OCI-LY7 (cell line): ENCODE results near the gene TLE4. TPM values are rescaled to one million over a fixed set of nuclear protein-coding genes. Genes with fewer than 3 reads are reported as not detected.

ENCODE experiments used
- BruUV-seq: library from RNA; stranded (reverse); fragments of 400-500 nt; replicated peaks from 2 replicates; lab custom pipeline; 2021; lab: Mats Ljungman, UMichigan
- CTCF ChIA-PET: fragments of 300-600 bp; sonication (Branson Sonifier 250); formaldehyde crosslinking; loops from one replicate; lab custom pipeline; 2022; ENCODE audit warnings: antibody characterized with exemption; ENCODE audit not compliant: unreplicated experiment; lab: Charles Lee
- POLR2A ChIA-PET: fragments of 300-600 bp; sonication (Branson Sonifier 250); formaldehyde crosslinking; loops from one replicate; lab custom pipeline; 2022; ENCODE audit warnings: antibody characterized with exemption; lab: Charles Lee
- DNase-seq: peaks from one replicate; pipeline ENCODE4 v3.0.0-alpha.2; 2015; ENCODE audit warnings: low spot score
- H2AFZ ChIP-seq: fragments of 200-600 bp; sonication (generic), shearing (Covaris generic); 2 replicates; pipeline ENCODE4 v1.6.1; 2014; ENCODE audit warnings: mild to moderate bottlenecking, antibody characterized with exemption, low read length, moderate library complexity
- H3K27ac ChIP-seq: fragments of 200-600 bp; sonication (generic); 2 replicates; pipeline ENCODE4 v1.5.1; 2014; ENCODE audit warnings: mixed run types, low read depth, mild to moderate bottlenecking, moderate library complexity, low read length, inconsistent platforms; ENCODE audit not compliant: poor library complexity, severe bottlenecking
- H3K36me3 ChIP-seq: fragments of 200-600 bp; sonication (generic); 2 replicates; pipeline ENCODE4 v1.6.1; 2014; ENCODE audit warnings: mild to moderate bottlenecking, antibody characterized with exemption, low read length, moderate library complexity, mixed read lengths; ENCODE audit not compliant: insufficient read depth
- H3K4me1 ChIP-seq: fragments of 200-600 bp; sonication (generic); 2 replicates; pipeline ENCODE4 v1.5.1; 2014; ENCODE audit warnings: mild to moderate bottlenecking, low read length; ENCODE audit not compliant: insufficient read depth, poor library complexity, severe bottlenecking
- H3K4me2 ChIP-seq: fragments of 200-600 bp; sonication (generic); 2 replicates; pipeline ENCODE4 v1.6.1; 2014; ENCODE audit warnings: mild to moderate bottlenecking, low read length
- H3K4me3 ChIP-seq: fragments of 200-600 bp; sonication (generic); 2 replicates; pipeline ENCODE4 v1.5.1; 2014; ENCODE audit warnings: mild to moderate bottlenecking, low read depth, low read length; ENCODE audit not compliant: poor library complexity, severe bottlenecking
- H3K79me2 ChIP-seq: fragments of 200-600 bp; sonication (generic); 2 replicates; pipeline ENCODE4 v1.6.1; 2016; ENCODE audit warnings: low read depth, mild to moderate bottlenecking, low read length, moderate library complexity, mixed read lengths; ENCODE audit not compliant: insufficient read depth
- H3K9me2 ChIP-seq: fragments of 200-600 bp; sonication (generic); 2 replicates; pipeline ENCODE4 v1.6.1; 2016; ENCODE audit warnings: mild to moderate bottlenecking, low read length, mixed read lengths; ENCODE audit not compliant: insufficient read depth
- H3K9me3 ChIP-seq: fragments of 200-600 bp; sonication (generic); 2 replicates; pipeline ENCODE4 v1.6.1; 2014; ENCODE audit warnings: mild to moderate bottlenecking, mixed run types, low read length, mixed read lengths
- H4K20me1 ChIP-seq: fragments of 200-600 bp; sonication (generic); 2 replicates; pipeline ENCODE4 v1.6.1; 2014; ENCODE audit warnings: mild to moderate bottlenecking, antibody characterized with exemption, low read length, moderate library complexity, mixed read lengths; ENCODE audit not compliant: insufficient read depth
- EZH2phosphoT487 ChIP-seq: fragments of 200-600 bp; sonication (generic); IDR thresholded peaks from 2 replicates; pipeline ENCODE4 v1.6.1; 2018; ENCODE audit warnings: low read depth, borderline replicate concordance, mild to moderate bottlenecking, mixed run types, antibody characterized with exemption, low read length, moderate library complexity, mixed read lengths
- intact Hi-C: fragments of 100-400 bp; cut with micrococcal nuclease; formaldehyde crosslinking; loops from one replicate; pipeline ENCODE4 v1.10.0; 2022; ENCODE audit not compliant: unreplicated experiment
- total RNA-seq, 2 experiments: library from RNA; depleted of rRNA in 1 of 2; stranded (reverse); fragments of >200 nt in 1 of 2; shearing (Covaris generic) in 1 of 2; gene quantifications; 2 replicates each; pipeline ENCODE4 v1.2.3, GENCODE V29; 2014 to 2022
- TF ChIP-seq, protein P1 (sequence below): fragments of 200-600 bp; sonication (generic); conservative IDR thresholded peaks from 2 replicates; pipeline ENCODE4 v1.5.1; 2014; ENCODE audit warnings: mild to moderate bottlenecking, antibody characterized with exemption, low read length, moderate library complexity, mixed read lengths

TLE4 gene
- total RNA-seq, 2 experiments from 2014 or later = 36.7 to 41.7 TPM

DNA sequence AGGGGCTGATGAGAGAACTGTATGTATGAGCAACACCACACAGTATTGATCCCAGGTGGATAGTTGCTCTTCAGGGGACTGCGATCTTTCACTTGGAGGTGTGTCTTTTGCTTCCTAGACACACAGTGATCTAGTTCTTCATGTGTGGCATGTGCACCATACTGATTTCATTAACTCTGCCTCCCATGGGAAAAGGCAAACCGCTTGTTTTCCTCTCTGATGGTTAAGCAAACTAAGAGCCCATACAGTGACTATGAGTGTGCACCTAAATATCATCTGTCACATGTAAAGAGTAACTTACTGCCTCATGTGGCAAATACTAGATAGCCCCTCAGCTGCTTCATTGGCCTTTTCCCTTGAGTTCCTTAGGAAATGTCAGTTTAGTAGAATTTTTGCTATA lies 147.3 kb downstream of the TLE4 start:
- no peaks in the 10 kb centered on the region for H3K9me3 ChIP-seq

DNA sequence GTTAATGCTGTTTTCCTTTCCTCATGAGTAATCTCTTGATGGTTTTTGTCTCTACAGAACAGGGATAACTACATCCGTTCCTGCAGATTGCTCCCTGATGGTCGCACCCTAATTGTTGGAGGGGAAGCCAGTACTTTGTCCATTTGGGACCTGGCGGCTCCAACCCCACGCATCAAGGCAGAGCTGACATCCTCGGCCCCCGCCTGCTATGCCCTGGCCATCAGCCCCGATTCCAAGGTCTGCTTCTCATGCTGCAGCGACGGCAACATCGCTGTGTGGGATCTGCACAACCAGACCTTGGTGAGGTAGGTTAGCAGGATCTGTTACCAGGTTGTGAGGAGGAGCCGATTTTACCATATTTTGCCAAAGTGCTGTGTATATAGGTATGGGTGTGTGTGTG lies 148.2 kb downstream of the TLE4 start:
- Histone ChIP-seq H2AFZ (no peak overlapping the region), H3K9me2 (no peaks in the 10 kb centered on the region), H3K79me2 (no peaks in the 10 kb centered on the region), H4K20me1 (no peaks in the 10 kb centered on the region), H3K4me3 (no peak overlapping the region), H3K4me1 (no peaks in the 10 kb centered on the region), H3K36me3 (peaks cover 58% of the 10 kb centered on the region), H3K4me2 (no peak overlapping the region), H3K27ac (no peak overlapping the region), H3K9me3 (no peaks in the 10 kb centered on the region)
- ChIA-PET CTCF (no interaction called here), POLR2A (no interaction called here)
- no peak for DNase-seq
- no peak for TF ChIP-seq EZH2phosphoT487
- intact Hi-C loops = no loop called here
- no TSS peak for BruUV-seq

More for the DNA sequence above, 147.3 kb downstream of the TLE4 start:
- Histone ChIP-seq H3K4me1 (no peaks in the 10 kb centered on the region), H3K4me2 (no peak overlapping the region), H3K4me3 (no peak overlapping the region), H3K79me2 (no peaks in the 10 kb centered on the region), H3K27ac (no peak overlapping the region), H2AFZ (no peak overlapping the region), H3K9me2 (no peaks in the 10 kb centered on the region), H3K36me3 (peaks cover 61% of the 10 kb centered on the region), H4K20me1 (no peaks in the 10 kb centered on the region)
- ChIA-PET POLR2A (no interaction called here), CTCF (no interaction called here)
- intact Hi-C loops = no loop called here
- TF ChIP-seq, protein P1, sequence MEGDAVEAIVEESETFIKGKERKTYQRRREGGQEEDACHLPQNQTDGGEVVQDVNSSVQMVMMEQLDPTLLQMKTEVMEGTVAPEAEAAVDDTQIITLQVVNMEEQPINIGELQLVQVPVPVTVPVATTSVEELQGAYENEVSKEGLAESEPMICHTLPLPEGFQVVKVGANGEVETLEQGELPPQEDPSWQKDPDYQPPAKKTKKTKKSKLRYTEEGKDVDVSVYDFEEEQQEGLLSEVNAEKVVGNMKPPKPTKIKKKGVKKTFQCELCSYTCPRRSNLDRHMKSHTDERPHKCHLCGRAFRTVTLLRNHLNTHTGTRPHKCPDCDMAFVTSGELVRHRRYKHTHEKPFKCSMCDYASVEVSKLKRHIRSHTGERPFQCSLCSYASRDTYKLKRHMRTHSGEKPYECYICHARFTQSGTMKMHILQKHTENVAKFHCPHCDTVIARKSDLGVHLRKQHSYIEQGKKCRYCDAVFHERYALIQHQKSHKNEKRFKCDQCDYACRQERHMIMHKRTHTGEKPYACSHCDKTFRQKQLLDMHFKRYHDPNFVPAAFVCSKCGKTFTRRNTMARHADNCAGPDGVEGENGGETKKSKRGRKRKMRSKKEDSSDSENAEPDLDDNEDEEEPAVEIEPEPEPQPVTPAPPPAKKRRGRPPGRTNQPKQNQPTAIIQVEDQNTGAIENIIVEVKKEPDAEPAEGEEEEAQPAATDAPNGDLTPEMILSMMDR = no peak
- BruUV-seq = no TSS peak
- no peak for DNase-seq

DNA sequence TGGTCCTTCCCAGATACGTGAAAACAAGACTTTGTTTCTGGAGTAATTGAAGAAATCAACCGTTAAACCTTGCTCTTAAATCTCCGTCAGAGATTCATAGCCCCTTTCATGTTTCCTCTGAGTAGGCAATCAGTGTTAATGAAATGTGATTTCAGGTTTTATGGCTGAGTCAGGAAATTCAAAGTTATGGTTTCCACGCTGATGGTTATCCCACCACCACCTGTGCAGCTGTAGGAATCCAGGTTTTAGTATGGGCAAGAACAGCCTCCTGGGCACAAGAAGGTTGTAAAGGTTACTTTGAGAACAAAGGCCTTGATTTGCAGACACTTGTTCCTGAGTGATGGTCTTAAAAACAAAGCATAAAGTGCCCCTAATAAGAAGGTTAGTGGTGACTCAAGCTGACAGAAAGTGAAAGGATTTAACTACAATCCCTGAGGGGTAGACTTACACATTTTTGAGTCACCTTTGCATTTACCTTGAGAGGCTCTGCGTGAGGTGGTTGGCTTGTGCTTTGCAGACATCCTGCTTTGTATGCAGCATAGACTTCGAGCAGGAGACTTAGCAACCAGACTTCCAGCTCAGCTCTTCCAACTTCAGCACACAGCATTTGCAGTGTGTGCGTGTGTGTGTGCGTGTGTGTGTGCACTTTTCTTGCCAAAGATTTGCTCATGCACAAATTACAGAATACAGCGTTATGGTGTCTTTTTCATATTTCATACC lies 159.6 kb downstream of the TLE4 start:
- Histone ChIP-seq H3K79me2 (no peaks in the 10 kb centered on the region), H3K4me2 (no peak overlapping the region), H3K27ac (no peak overlapping the region), H3K4me3 (no peak overlapping the region), H3K9me2 (no peaks in the 10 kb centered on the region), H4K20me1 (no peaks in the 10 kb centered on the region), H3K36me3 (no peaks in the 10 kb centered on the region), H3K9me3 (no peaks in the 10 kb centered on the region), H2AFZ (no peak overlapping the region), H3K4me1 (no peaks in the 10 kb centered on the region)
- no TSS peak for BruUV-seq
- ChIA-PET CTCF (no interaction called here), POLR2A (interaction anchor here (0.7 kb wide), 1 partner anchor 201 kb away, joined by 3 read pairs; no protein-coding TSS in a partner anchor)
- intact Hi-C loops = no loop called here
- no peak for DNase-seq
- TF ChIP-seq, protein P1 = no peak
- no peak for TF ChIP-seq EZH2phosphoT487
